GM12891 (cell line): Measurements from ENCODE around the gene TLX2.

Source experiments
- PAX5 ChIP-seq: IDR thresholded peaks from 2 replicates; pipeline ENCODE4 v1.6.1; 2011; ENCODE audit warnings: low read length, moderate library complexity, mild to moderate bottlenecking; ENCODE audit not compliant: insufficient read depth, severe bottlenecking
- POLR2A ChIP-seq: IDR thresholded peaks from 2 replicates; pipeline ENCODE4 v1.6.1; 2011; ENCODE audit warnings: low read depth, low read length, control low read depth
- POLR2AphosphoS5 ChIP-seq: IDR thresholded peaks from 2 replicates; pipeline ENCODE4 v1.6.1; 2011; ENCODE audit warnings: low read depth, low read length, control low read depth
- POU2F2 ChIP-seq: IDR thresholded peaks from 2 replicates; pipeline ENCODE4 v1.6.1; 2011; ENCODE audit warnings: low read depth, mild to moderate bottlenecking, control low read depth, low read length, moderate library complexity
- SPI1 ChIP-seq: IDR thresholded peaks from 2 replicates; pipeline ENCODE4 v1.6.1; 2011; ENCODE audit warnings: low read depth, low read length, control low read depth
- TAF1 ChIP-seq: IDR thresholded peaks from 2 replicates; pipeline ENCODE4 v1.6.1; 2011; ENCODE audit warnings: low read depth, low read length, control low read depth

- TF ChIP-seq POLR2A, result peak; percentile 23; the same call in 1 of the 2 replicates
- no peak; the same call in 1 of the 2 replicates for TF ChIP-seq POLR2AphosphoS5
- TF ChIP-seq SPI1, result no peak
- no peak for TF ChIP-seq TAF1
- TF ChIP-seq PAX5, result no peak
- no peak for TF ChIP-seq POU2F2
These were observed 19.2 kb downstream of the TLX2 start for GRCh38 chr2:74533464-74533863.
